Spleen (tissue), 11 donors: ENCODE data around the gene PPP1R9B. TPM values are rescaled to one million over a fixed set of nuclear protein-coding genes. Genes with fewer than 3 reads are reported as not detected.

Source experiments
- DNase-seq: peaks from one replicate; pipeline ENCODE4 v3.0.0-alpha.2; 2020
- H3K27ac ChIP-seq, 8 donors: fragments of 200-600 bp; sonication (generic) in 7 of 8; 1 replicate in 4 of 8; 2 replicates in 4 of 8; pipeline versions ENCODE4 v1.5.0 to v1.8.0; 2016 to 2021; ENCODE audit warnings: inconsistent platforms in 4 of 8, mild to moderate bottlenecking in 4 of 8, moderate library complexity in 1 of 8
- H3K27me3 ChIP-seq, 7 donors: fragments of 200-600 bp; sonication (generic) in 6 of 7; replicated peaks in 1 of 7; 1 replicate in 4 of 7; 2 replicates in 3 of 7; pipeline versions ENCODE4 v1.5.0 to v1.8.0; 2016 to 2021; ENCODE audit warnings: inconsistent platforms in 3 of 7, mild to moderate bottlenecking in 1 of 7
- H3K36me3 ChIP-seq, 6 donors: fragments of 200-600 bp; sonication (generic) in 5 of 6; 1 replicate in 4 of 6; 2 replicates in 2 of 6; pipeline versions ENCODE4 v1.5.0 to v1.8.0; 2016 to 2021; ENCODE audit warnings: inconsistent platforms in 2 of 6
- H3K4me1 ChIP-seq, 6 donors: fragments of 200-600 bp; sonication (generic) in 5 of 6; 1 replicate in 3 of 6; 2 replicates in 3 of 6; pipeline versions ENCODE4 v1.5.0 to v1.8.0; 2016 to 2021; ENCODE audit warnings: inconsistent platforms in 3 of 6
- H3K4me3 ChIP-seq, 8 donors: fragments of 200-600 bp; sonication (generic) in 7 of 8; 1 replicate in 4 of 8; 2 replicates in 4 of 8; pipeline versions ENCODE4 v1.5.0 to v1.8.0; 2016 to 2021; ENCODE audit warnings: inconsistent platforms in 4 of 8, mild to moderate bottlenecking in 4 of 8, moderate library complexity in 2 of 8
- H3K9me3 ChIP-seq, 8 donors: fragments of 200-600 bp; sonication (generic) in 7 of 8; 1 replicate in 4 of 8; 2 replicates in 4 of 8; pipeline versions ENCODE4 v1.5.0 to v1.8.0; 2016 to 2021; ENCODE audit warnings: inconsistent platforms in 4 of 8
- CTCF ChIP-seq, 11 experiments: fragments of 200-600 bp in 7 of 11; fragments of 450-650 bp in 4 of 11; sonication (generic) in 4 of 11; IDR thresholded peaks in 8 of 11; conservative IDR thresholded peaks in 3 of 11; 1 replicate in 7 of 11; 2 replicates in 4 of 11; pipeline versions ENCODE4 v1.4.0 to v1.8.0; 2016 to 2021; ENCODE audit warnings: antibody characterized with exemption in 11 of 11, inconsistent platforms in 4 of 11, mild to moderate bottlenecking in 1 of 11
- POLR2A ChIP-seq, 3 donors: fragments of 450-650 bp; IDR thresholded peaks; one replicate each; pipeline ENCODE4 v1.5.1; 2017; ENCODE audit warnings: antibody characterized with exemption in 3 of 3, mild to moderate bottlenecking in 1 of 3
- POLR2AphosphoS5 ChIP-seq, 3 donors: sonication (generic); formaldehyde crosslinking; IDR thresholded peaks; one replicate each; pipeline ENCODE4 v1.5.1; 2017; ENCODE audit warnings: antibody characterized with exemption in 3 of 3
- WGBS, 5 donors: extraction: QIAGEN DNeasy Blood & Tissue Kit in 3 of 5; methylation state at CpG; one replicate each; pipeline versions ENCODE4 v1.1.5 to v1.1.7; 2013 to 2018; 5-methylcytosine and 5-hydroxymethylcytosine counted together
- intact Hi-C: fragments of 100-400 bp; cut with DNase I; formaldehyde crosslinking; loops from one replicate; pipeline ENCODE4 v1.15.0; 2023; ENCODE audit warnings: low total_unique reads
- polyA plus RNA-seq, 3 donors: library from polyadenylated mRNA; stranded (reverse); fragments of 200-250 nt; gene quantifications; one replicate each; pipeline ENCODE4 v1.2.1, GENCODE V29; 2013
- total RNA-seq, 7 donors: library from RNA; depleted of rRNA in 3 of 7; stranded (reverse); fragments of >200 nt in 3 of 7; fragmentation: NEBNext Ultra II Directional in 4 of 7; extraction: Animal tissue kit (Norgen Biotek cat#: 25700) in 4 of 7; gene quantifications; one replicate each; pipeline versions ENCODE4 v1.1.0 to v1.2.1, GENCODE V29; 2016 to 2021
- donor health status: healthy with polysubstance abuse.
- donor health status: DM: no; HTN: no; CAD: no; lungs with moderate emphysema.
- donor health status: DM: no; HTN: no; CAD: no.
- donor health status: Bipolar disorder and iron deficiency.
- donor health status: healthy.
- donor health status: DM: no; HTN: no; CAD: no.
- donor health status: DM: yes; HTN: yes; CAD: no.

Gene PPP1R9B
- total and polyA plus RNA-seq, 10 donors, result 30.0 to 136 (median 86.2) TPM

- H3K27me3 ChIP-seq, result peaks cover 0 to 27% (median 7%) of the 10 kb centered on the region in 7 donors
- H3K27ac ChIP-seq, result peak overlapping the region in 7 of 8 donors; percentile 9 to 70 (median 54)
- no peaks in the 10 kb centered on the region for H3K9me3 ChIP-seq
- H3K4me3 ChIP-seq, result no peak overlapping the region
- TF ChIP-seq POLR2AphosphoS5 (IDR thresholded peaks at IDR 0.05) (no peak), POLR2A (IDR thresholded peaks at IDR 0.05) (no peak), CTCF (IDR thresholded peaks at IDR 0.05 in 8 of 11, conservative IDR thresholded peaks at IDR 0.05 in 3 of 11) (no peak)
- H3K4me1 ChIP-seq, result peaks cover 8 to 30% (median 22%) of the 10 kb centered on the region in 6 donors
- intact Hi-C loops, result no loop called here
- 54 to 77% (median 72%) methylated on average over 12 of the region's 12 CpGs for WGBS, 5 donors
- H3K36me3 ChIP-seq, result no peaks in the 10 kb centered on the region
- no peak for DNase-seq
These were observed 26.7 kb downstream of the PPP1R9B start for GRCh38 chr17:50123649-50124349.

GRCh38 chr17:50122945-50123344 lies 27.5 kb downstream of the PPP1R9B start:
- peak overlapping the region in 4 of 8 donors; percentile 40 to 70 (median 62) for H3K27ac ChIP-seq

GRCh38 chr17:50120475-50121253 lies 29.8 kb downstream of the PPP1R9B start:
- H3K9me3 ChIP-seq, result no peaks in the 10 kb centered on the region
- intact Hi-C loops, result no loop called here
- TF ChIP-seq POLR2AphosphoS5 (IDR thresholded peaks at IDR 0.05), result no peak
- peaks cover 5 to 32% (median 21%) of the 10 kb centered on the region in 6 donors for H3K4me1 ChIP-seq
- DNase-seq, result no peak
- H3K36me3 ChIP-seq, result no peaks in the 10 kb centered on the region
- H3K27me3 ChIP-seq, result peaks cover 0 to 37% (median 10%) of the 10 kb centered on the region in 7 donors
- no peak overlapping the region for H3K4me3 ChIP-seq
- WGBS, 5 donors, result 83 to 94% (median 90%) methylated on average over 7 of the region's 7 CpGs
- no peak overlapping the region for H3K27ac ChIP-seq

More at GRCh38 chr17:50122945-50123344, 27.5 kb downstream of the PPP1R9B start:
- Histone ChIP-seq H3K4me1 (peaks cover 5 to 21% (median 15%) of the 10 kb centered on the region in 6 donors), H3K27me3 (peaks cover 0 to 24% (median 1%) of the 10 kb centered on the region in 7 donors), H3K9me3 (no peaks in the 10 kb centered on the region), H3K36me3 (no peaks in the 10 kb centered on the region), H3K4me3 (no peak overlapping the region)
- no peak for DNase-seq
- TF ChIP-seq POLR2A (IDR thresholded peaks at IDR 0.05) (no peak), CTCF (IDR thresholded peaks at IDR 0.05 in 8 of 11, conservative IDR thresholded peaks at IDR 0.05 in 3 of 11) (no peak), POLR2AphosphoS5 (IDR thresholded peaks at IDR 0.05) (no peak)
- 85 to 93% (median 90%) methylated on average over 3 of the region's 3 CpGs for WGBS, 5 donors
- intact Hi-C loops, result no loop called here

GRCh38 chr17:50118828-50119218 lies 31.7 kb downstream of the PPP1R9B start:
- TF ChIP-seq POLR2A (IDR thresholded peaks at IDR 0.05) (no peak), POLR2AphosphoS5 (IDR thresholded peaks at IDR 0.05) (no peak), CTCF (IDR thresholded peaks at IDR 0.05 in 8 of 11, conservative IDR thresholded peaks at IDR 0.05 in 3 of 11) (no peak)
- no peak overlapping the region for H3K27ac ChIP-seq
- 89 to 90% (median 90%) methylated on average over 4 of the region's 4 CpGs for WGBS, 5 donors
- intact Hi-C loops, result loop anchor here (10.0 kb wide), 1 partner anchor 176 kb away; no protein-coding TSS in a partner anchor
- no peak for DNase-seq
- H3K9me3 ChIP-seq, result no peaks in the 10 kb centered on the region
- peaks cover 0 to 56% (median 12%) of the 10 kb centered on the region in 7 donors for H3K27me3 ChIP-seq
- no peak overlapping the region for H3K4me3 ChIP-seq
- peaks cover 5 to 35% (median 20%) of the 10 kb centered on the region in 6 donors for H3K4me1 ChIP-seq
- H3K36me3 ChIP-seq, result no peaks in the 10 kb centered on the region
